Natural killer cell (primary cell): ENCODE measurements around the gene CMTM8. TPM values are rescaled to one million over a fixed set of nuclear protein-coding genes. Genes with fewer than 3 reads are reported as not detected.
A peak's percentile ranks its signal among the peaks of the same experiment; 100 is the strongest.

Experiments
- ATAC-seq, 3 donors: fragments of 150-1000 bp in 2 of 3; fragments of 200-7000 bp in 1 of 3; cut with Tn5 transposase; 1 replicate in 1 of 3; 2 replicates in 2 of 3; pipeline ENCODE4 v1.10.0; 2021; ENCODE audit warnings: mild to moderate bottlenecking in 2 of 3, moderate library complexity in 2 of 3
- DNase-seq, 2 donors: peaks; one replicate each; pipeline versions ENCODE4 v3.0.0 to v3.0.0-alpha.2; 2013 to 2021; ENCODE audit warnings: mixed read lengths in 1 of 2
- H3K27ac ChIP-seq: one replicate; pipeline ENCODE4 v1.5.1; 2013; ENCODE audit warnings: mild to moderate bottlenecking, low read length
- H3K27me3 ChIP-seq: one replicate; pipeline ENCODE4 v1.6.1; 2013; ENCODE audit warnings: low read length; ENCODE audit not compliant: control insufficient read depth, insufficient read depth
- H3K36me3 ChIP-seq: one replicate; pipeline ENCODE4 v1.6.1; 2013; ENCODE audit warnings: low read length; ENCODE audit not compliant: control insufficient read depth, insufficient read depth
- H3K4me1 ChIP-seq: one replicate; pipeline ENCODE4 v1.6.1; 2013; ENCODE audit warnings: low read length; ENCODE audit not compliant: control insufficient read depth, insufficient read depth
- H3K4me3 ChIP-seq: one replicate; pipeline ENCODE4 v1.5.1; 2013; ENCODE audit warnings: low read length
- H3K9me3 ChIP-seq: one replicate; pipeline ENCODE4 v1.6.1; 2013; ENCODE audit warnings: low read length; ENCODE audit not compliant: control insufficient read depth, insufficient read depth
- H3K27ac Mint-ChIP-seq, 2 donors: one replicate each; pipeline ENCODE4 v1.8.0; 2022; ENCODE audit warnings: mild to moderate bottlenecking in 2 of 2, mixed read lengths in 2 of 2, moderate library complexity in 1 of 2
- H3K27me3 Mint-ChIP-seq, 2 donors: one replicate each; pipeline ENCODE4 v1.8.0; 2022; ENCODE audit warnings: low read depth in 2 of 2, mixed read lengths in 2 of 2
- H3K36me3 Mint-ChIP-seq: one replicate; pipeline ENCODE4 v1.8.0; 2022; ENCODE audit warnings: mixed read lengths
- H3K4me1 Mint-ChIP-seq, 2 donors: one replicate each; pipeline ENCODE4 v1.8.0; 2022; ENCODE audit warnings: mixed read lengths in 2 of 2
- H3K4me3 Mint-ChIP-seq: one replicate; pipeline ENCODE4 v1.8.0; 2022; ENCODE audit warnings: mild to moderate bottlenecking, moderate library complexity, mixed read lengths
- H3K9me3 Mint-ChIP-seq, 2 donors: one replicate each; pipeline ENCODE4 v1.8.0; 2022; ENCODE audit warnings: mixed read lengths in 2 of 2
- WGBS: methylation state at CpG from one replicate; pipeline ENCODE4 v1.1.7; 2013; ENCODE audit warnings: missing lambda C conversion rate; ENCODE audit not compliant: insufficient coverage; 5-methylcytosine and 5-hydroxymethylcytosine counted together
- intact Hi-C: fragments of 100-400 bp; cut with micrococcal nuclease; formaldehyde crosslinking; loops from one replicate; pipeline ENCODE4 v1.14.2; 2022
- total RNA-seq, 4 donors: library from RNA; stranded (reverse); fragments of 120-200 nt in 1 of 4; gene quantifications; one replicate each; pipeline versions ENCODE4 v1.2.3 to v1.2.4, GENCODE V29; 2013 to 2022
- TF ChIP-seq, protein P1 (sequence below): fragments of 200-600 bp; IDR thresholded peaks from one replicate; pipeline ENCODE4 v1.8.0; 2022; ENCODE audit warnings: antibody characterized with exemption

Gene CMTM8
- total RNA-seq, 3 donors from 2014 or later (not counting 1 experiment from before 2014, with no cell fraction given): 0.31 to 0.88 (median 0.83) TPM

GRCh38 chr3:32340039-32340438 lies 101.6 kb downstream of the CMTM8 start:
- 68% methylated on average over 6 of the region's 6 CpGs for WGBS
- H3K9me3 Mint-ChIP-seq: no peaks in the 10 kb centered on the region
- intact Hi-C loops: loop anchor here (2.0 to 10.0 kb wide), 2 partner anchors 163 to 325 kb away; no protein-coding TSS in a partner anchor
- H3K9me3 ChIP-seq: no peaks in the 10 kb centered on the region
- no peak overlapping the region for H3K4me3 ChIP-seq
- no peaks in the 10 kb centered on the region for H3K4me1 Mint-ChIP-seq
- no peaks in the 10 kb centered on the region for H3K36me3 Mint-ChIP-seq
- TF ChIP-seq, protein P1, sequence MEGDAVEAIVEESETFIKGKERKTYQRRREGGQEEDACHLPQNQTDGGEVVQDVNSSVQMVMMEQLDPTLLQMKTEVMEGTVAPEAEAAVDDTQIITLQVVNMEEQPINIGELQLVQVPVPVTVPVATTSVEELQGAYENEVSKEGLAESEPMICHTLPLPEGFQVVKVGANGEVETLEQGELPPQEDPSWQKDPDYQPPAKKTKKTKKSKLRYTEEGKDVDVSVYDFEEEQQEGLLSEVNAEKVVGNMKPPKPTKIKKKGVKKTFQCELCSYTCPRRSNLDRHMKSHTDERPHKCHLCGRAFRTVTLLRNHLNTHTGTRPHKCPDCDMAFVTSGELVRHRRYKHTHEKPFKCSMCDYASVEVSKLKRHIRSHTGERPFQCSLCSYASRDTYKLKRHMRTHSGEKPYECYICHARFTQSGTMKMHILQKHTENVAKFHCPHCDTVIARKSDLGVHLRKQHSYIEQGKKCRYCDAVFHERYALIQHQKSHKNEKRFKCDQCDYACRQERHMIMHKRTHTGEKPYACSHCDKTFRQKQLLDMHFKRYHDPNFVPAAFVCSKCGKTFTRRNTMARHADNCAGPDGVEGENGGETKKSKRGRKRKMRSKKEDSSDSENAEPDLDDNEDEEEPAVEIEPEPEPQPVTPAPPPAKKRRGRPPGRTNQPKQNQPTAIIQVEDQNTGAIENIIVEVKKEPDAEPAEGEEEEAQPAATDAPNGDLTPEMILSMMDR: no peak
- no peaks in the 10 kb centered on the region for H3K27me3 Mint-ChIP-seq
- no peaks in the 10 kb centered on the region for H3K27me3 ChIP-seq
- no peak overlapping the region for H3K27ac ChIP-seq
- H3K4me1 ChIP-seq: no peaks in the 10 kb centered on the region
- ATAC-seq (no peak), DNase-seq (peak in 1 of 2 donors; percentile 73)
- H3K4me3 Mint-ChIP-seq: no peak overlapping the region
- H3K36me3 ChIP-seq: no peaks in the 10 kb centered on the region
- no peak overlapping the region for H3K27ac Mint-ChIP-seq

- DNase-seq (no peak), ATAC-seq (no peak)
- Mint-ChIP-seq H3K36me3 (no peaks in the 10 kb centered on the region), H3K27me3 (no peaks in the 10 kb centered on the region), H3K9me3 (no peaks in the 10 kb centered on the region), H3K4me1 (no peaks in the 10 kb centered on the region), H3K27ac (no peak overlapping the region), H3K4me3 (no peak overlapping the region)
- TF ChIP-seq, protein P1: no peak
- Histone ChIP-seq H3K27me3 (no peaks in the 10 kb centered on the region), H3K4me1 (no peaks in the 10 kb centered on the region), H3K36me3 (no peaks in the 10 kb centered on the region), H3K27ac (no peak overlapping the region), H3K9me3 (no peaks in the 10 kb centered on the region), H3K4me3 (no peak overlapping the region)
- WGBS: 82% methylated on average over 7 of the region's 7 CpGs
- intact Hi-C loops: loop anchor here (2.0 to 10.0 kb wide), 2 partner anchors 164 to 326 kb away; no protein-coding TSS in a partner anchor
Measured at GRCh38 chr3:32340611-32341365, 102.3 kb downstream of the CMTM8 start.

- no peak overlapping the region for H3K4me3 Mint-ChIP-seq
- H3K27ac Mint-ChIP-seq: no peak overlapping the region
- Histone ChIP-seq H3K4me1 (no peaks in the 10 kb centered on the region), H3K27me3 (no peaks in the 10 kb centered on the region), H3K27ac (no peak overlapping the region), H3K36me3 (no peaks in the 10 kb centered on the region), H3K4me3 (no peak overlapping the region), H3K9me3 (no peaks in the 10 kb centered on the region)
- H3K27me3 Mint-ChIP-seq: no peaks in the 10 kb centered on the region
- WGBS: 86% methylated on average over 11 of the region's 11 CpGs
- DNase-seq: no peak
- TF ChIP-seq, protein P1: no peak
- intact Hi-C loops: loop anchor here (10.0 kb wide), 1 partner anchor 333 kb away; no protein-coding TSS in a partner anchor
- no peaks in the 10 kb centered on the region for H3K36me3 Mint-ChIP-seq
- ATAC-seq: no peak
- no peaks in the 10 kb centered on the region for H3K4me1 Mint-ChIP-seq
- H3K9me3 Mint-ChIP-seq: no peaks in the 10 kb centered on the region
Measured at GRCh38 chr3:32347343-32348125, 109.1 kb downstream of the CMTM8 start.
